H54 (cell line): Measurements from ENCODE around the gene PACSIN3.

Source experiments
- DNase-seq: peaks from one replicate; pipeline ENCODE4 v3.0.0; 2011; ENCODE audit warnings: low spot score, mixed read lengths; ENCODE audit not compliant: insufficient read length
- FAIRE-seq: peaks from 3 replicates; lab custom pipeline; 2011; peaks lifted over from hg19 to GRCh38; lab: Jason Lieb, UNC
- POLR2A ChIP-seq: IDR thresholded peaks from 2 replicates; pipeline ENCODE4 v1.6.1; 2011; ENCODE audit warnings: low read depth, mild to moderate bottlenecking, low read length

PACSIN3 gene

DNA sequence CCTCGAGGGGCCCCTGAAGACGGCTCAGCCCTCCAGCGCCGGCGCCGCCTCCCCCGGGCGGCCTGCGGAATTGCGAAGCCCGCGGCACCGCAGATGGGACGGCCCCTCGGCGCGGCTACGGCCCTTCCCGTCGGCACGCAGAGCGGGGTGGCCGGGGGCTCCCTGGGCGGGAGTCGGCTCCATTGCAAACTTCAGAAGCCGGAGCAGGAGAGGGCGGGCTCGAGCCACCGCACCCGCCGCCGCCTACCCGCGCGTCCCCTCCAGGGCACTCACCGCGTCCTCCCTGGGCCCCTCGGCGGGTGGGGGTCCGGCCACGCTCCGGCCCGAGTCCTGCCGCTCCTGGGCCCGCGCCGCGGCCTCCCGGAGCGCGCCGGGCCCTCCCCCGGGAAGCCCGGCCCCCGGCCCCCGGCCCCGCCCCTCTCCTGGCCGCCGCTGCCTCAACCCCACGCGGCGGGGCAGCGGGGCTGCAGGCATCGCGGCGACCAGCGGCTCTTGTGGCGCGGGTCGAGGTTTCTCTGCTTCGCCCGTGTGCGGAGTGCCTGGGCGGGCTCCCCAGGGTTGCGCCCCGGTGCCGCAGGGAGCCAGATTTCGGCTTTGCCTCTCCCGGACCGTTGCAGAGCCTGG, at the start of gene PACSIN3:
PACSIN3 (minus strand) TSS at position 359 of the 624 bp plus-strand sequence. CDS start 3,707 bp downstream, outside the sequence.
- peak; percentile 57; the same call in 1 of the 2 replicates for TF ChIP-seq POLR2A
- no peak for FAIRE-seq
- DNase-seq, result peak; percentile 72

DNA sequence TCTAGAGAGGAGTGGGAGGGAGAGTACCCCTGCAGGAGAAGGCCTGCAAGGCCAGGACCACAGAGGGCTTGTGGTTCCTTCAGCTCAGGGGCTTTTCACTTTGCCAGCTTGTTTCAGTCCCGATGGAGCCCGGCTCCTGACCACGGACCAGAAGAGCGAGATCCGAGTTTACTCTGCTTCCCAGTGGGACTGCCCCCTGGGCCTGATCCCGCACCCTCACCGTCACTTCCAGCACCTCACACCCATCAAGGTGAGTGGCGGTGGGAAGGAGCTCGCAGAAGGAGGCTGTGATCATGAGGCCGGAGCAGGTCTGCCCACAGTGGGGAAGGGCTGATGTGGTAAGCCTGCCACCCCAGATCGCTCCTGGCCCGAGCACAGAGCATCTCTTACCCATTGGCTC, 48.9 kb upstream of the PACSIN3 start:
- no peak for FAIRE-seq
- DNase-seq, result no peak
- TF ChIP-seq POLR2A, result no peak

DNA sequence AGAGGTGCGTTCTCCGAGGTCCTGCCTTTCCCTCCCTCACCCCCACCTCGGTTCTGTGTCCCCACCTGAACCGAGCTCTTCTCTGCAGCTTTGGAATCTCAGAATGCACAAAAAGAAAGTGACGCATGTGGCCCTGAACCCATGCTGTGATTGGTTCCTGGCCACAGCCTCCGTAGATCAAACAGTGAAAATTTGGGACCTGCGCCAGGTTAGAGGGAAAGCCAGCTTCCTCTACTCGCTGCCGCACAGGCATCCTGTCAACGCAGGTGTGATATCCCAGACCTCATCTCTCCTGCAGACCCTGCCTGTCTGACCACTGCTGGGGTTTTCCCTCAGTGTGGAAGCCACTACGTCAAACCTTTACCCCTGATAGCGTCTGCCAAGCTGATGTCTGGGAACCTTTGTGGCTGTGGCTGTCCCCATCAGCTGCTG, 48.5 kb upstream of the PACSIN3 start:
- DNase-seq (no peak), FAIRE-seq (no peak)
- 0 out of 2 replicates have a peak, but pooled peaks have one; percentile 7 for TF ChIP-seq POLR2A

- FAIRE-seq (no peak), DNase-seq (peak; percentile 61)
- TF ChIP-seq POLR2A, result no peak
Measured at GRCh38 chr11:47233989-47234668, 47.9 kb upstream of the PACSIN3 start.

DNA sequence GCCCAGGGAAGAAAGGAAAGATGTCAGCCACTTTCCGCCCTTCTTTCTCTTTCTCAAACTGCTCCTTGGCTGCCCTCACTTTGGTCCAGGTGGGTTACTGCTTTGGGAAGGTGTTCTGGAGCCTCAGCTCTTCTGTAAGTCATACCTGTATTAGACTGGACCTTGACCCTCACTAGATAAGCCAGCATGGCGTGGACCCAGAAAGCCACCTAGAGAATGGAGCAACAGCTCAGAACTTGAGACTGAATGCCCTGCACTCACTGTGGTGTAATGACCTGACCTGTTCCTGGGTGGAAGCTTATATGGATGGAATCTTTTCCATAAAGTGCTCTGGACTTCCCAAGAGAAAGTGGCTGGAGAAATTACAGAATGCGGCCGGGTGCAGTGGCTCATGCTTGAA, 46.8 kb upstream of the PACSIN3 start:
- FAIRE-seq, result no peak
- DNase-seq, result no peak
- TF ChIP-seq POLR2A, result no peak

DNA sequence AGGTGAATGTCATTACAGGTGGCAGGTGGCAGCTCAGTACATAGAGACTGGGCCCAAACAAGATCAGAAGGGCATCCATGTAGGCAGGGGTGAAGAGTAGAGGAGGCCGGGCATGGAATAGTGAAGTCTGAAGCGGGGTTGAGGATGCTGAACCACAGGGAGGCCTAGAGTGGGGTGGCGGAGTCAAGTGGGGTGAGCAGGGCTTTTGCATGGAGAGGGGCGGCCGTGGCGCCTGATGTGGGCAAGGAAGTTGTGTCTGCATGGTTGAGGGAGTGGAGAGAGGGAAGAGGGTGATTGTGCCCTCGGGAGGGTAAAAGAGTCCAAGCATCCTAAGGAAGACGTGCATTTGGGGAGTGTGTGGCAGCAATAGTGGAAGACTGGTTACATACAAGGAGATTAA, 42.9 kb upstream of the PACSIN3 start:
- TF ChIP-seq POLR2A, result no peak
- DNase-seq (no peak), FAIRE-seq (no peak)

- no peak for TF ChIP-seq POLR2A
- DNase-seq, result no peak
- FAIRE-seq, result no peak
Measured at GRCh38 chr11:47225552-47226400, 39.5 kb upstream of the PACSIN3 start.

- FAIRE-seq, result no peak
- TF ChIP-seq POLR2A, result no peak
- no peak for DNase-seq
Measured at GRCh38 chr11:47222696-47223095, 36.5 kb upstream of the PACSIN3 start.

- no peak for TF ChIP-seq POLR2A
- FAIRE-seq, result no peak
- no peak for DNase-seq
Measured at GRCh38 chr11:47220401-47220821, 34.2 kb upstream of the PACSIN3 start.

DNA sequence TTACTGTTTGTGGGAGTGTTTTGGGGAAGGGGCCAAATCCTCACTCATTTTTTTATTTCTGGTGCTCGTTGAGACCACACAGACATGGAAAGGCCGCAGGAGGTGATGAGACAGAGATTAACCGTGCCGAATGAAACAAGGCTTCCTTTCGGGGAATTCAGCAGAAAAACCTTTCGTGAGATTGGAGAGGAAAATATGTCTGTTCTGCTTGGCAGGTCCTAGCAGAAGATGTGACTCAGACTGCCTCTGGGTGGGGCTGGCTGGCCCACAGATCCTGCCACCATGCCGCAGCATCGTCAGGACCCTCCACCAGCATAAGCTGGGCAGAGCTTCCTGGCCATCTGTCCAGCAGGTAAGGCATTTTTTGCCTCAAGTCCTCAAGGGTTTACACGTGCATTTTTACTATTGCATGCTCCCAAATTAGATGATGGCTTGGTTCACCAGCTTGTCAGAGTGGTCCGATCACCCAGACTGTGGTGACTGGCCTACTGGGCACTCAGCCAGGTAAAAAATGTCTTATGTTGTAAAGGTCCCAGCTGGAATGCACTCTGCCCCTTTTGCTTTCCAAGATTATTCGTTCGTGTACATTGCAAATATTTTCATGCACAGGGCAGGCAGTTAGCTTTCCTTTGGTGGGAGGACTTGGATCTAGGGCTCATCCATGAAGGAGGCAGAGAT, 30.0 kb upstream of the PACSIN3 start:
- FAIRE-seq (no peak), DNase-seq (peak; percentile 65)
- TF ChIP-seq POLR2A, result peak; percentile 40

DNA sequence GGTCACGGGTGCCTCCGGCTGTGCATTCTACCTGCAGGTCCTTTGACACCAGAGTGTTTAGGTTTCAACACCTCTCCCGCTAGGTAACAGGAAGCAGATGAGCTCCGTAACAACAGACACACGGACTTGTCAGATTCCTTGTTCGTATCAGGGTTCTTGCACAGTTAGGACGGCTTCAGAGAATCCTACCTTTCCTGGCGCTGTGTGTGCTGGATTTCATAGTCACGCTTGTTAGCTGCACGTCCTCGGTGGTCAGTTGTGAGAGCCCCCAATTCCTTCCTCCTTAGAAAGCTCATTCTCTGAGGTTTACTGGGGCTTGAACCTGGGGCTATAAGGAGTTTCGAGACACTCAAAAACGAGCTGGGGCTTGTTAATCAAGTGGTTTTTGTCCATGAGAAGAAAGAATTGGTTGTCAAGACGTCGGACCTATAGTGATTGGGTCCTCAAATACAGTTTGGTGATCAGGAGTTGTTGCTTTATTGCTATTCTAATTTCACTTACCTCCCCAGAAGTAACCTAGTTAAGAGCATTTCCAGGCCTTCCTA, 29.2 kb upstream of the PACSIN3 start:
- no peak for TF ChIP-seq POLR2A
- DNase-seq (no peak), FAIRE-seq (no peak)

GRCh38 chr11:47213950-47214565, 27.8 kb upstream of the PACSIN3 start:
- DNase-seq (peak; percentile 90), FAIRE-seq (no peak)
- TF ChIP-seq POLR2A, result peak; percentile 89

- FAIRE-seq, result no peak
- no peak for TF ChIP-seq POLR2A
- DNase-seq, result no peak
Measured at GRCh38 chr11:47212938-47213337, 26.7 kb upstream of the PACSIN3 start.
